Thoracic aorta (tissue), 2 donors: ENCODE data around the gene RIN2. TPM values are rescaled to one million over a fixed set of nuclear protein-coding genes. Genes with fewer than 3 reads are reported as not detected.

ENCODE experiments used
- ATAC-seq: fragments of 150-250 bp; one replicate; pipeline ENCODE4 v1.8.0; 2017; ENCODE audit warnings: low read depth; ENCODE audit not compliant: insufficient number of reproducible peaks, low FRiP score
- DNase-seq: peaks from one replicate; pipeline ENCODE4 v3.0.0-alpha.2; 2020; ENCODE audit warnings: low spot score
- H3K27ac ChIP-seq, 2 donors: fragments of 200-600 bp; sonication (generic); 1 replicate in 1 of 2; 2 replicates in 1 of 2; pipeline ENCODE4 v1.5.1; 2016; ENCODE audit warnings: mild to moderate bottlenecking in 2 of 2, moderate library complexity in 2 of 2
- H3K27me3 ChIP-seq: fragments of 200-600 bp; sonication (generic); replicated peaks from 2 replicates; pipeline ENCODE4 v1.6.0; 2016; ENCODE audit warnings: mild to moderate bottlenecking; ENCODE audit not compliant: insufficient read depth
- H3K36me3 ChIP-seq: fragments of 200-600 bp; sonication (generic); one replicate; pipeline ENCODE4 v1.5.1; 2016
- H3K4me1 ChIP-seq, 2 donors: fragments of 200-600 bp; sonication (generic); 1 replicate in 1 of 2; 2 replicates in 1 of 2; pipeline versions ENCODE4 v1.5.1 to v1.6.0; 2016; ENCODE audit warnings: low read depth in 2 of 2, mild to moderate bottlenecking in 1 of 2; ENCODE audit not compliant: control insufficient read depth in 1 of 2
- H3K4me3 ChIP-seq: fragments of 200-600 bp; sonication (generic); 2 replicates; pipeline ENCODE4 v1.5.1; 2016; ENCODE audit warnings: mild to moderate bottlenecking
- H3K9me3 ChIP-seq: fragments of 200-600 bp; sonication (generic); 2 replicates; pipeline ENCODE4 v1.5.1; 2016
- total RNA-seq, 2 donors: library from RNA; depleted of rRNA; stranded (reverse); fragments of >200 nt; gene quantifications; one replicate each; pipeline versions ENCODE4 v1.1.0 to v1.2.3, GENCODE V29; 2016
- TF ChIP-seq, protein P1 (sequence below): fragments of 200-600 bp; sonication (generic); IDR thresholded peaks from one replicate; pipeline ENCODE4 v1.5.1; 2019; ENCODE audit warnings: antibody characterized with exemption

The RIN2 gene
- total RNA-seq, 2 donors from 2014 or later: 60.9 to 121 TPM

DNA sequence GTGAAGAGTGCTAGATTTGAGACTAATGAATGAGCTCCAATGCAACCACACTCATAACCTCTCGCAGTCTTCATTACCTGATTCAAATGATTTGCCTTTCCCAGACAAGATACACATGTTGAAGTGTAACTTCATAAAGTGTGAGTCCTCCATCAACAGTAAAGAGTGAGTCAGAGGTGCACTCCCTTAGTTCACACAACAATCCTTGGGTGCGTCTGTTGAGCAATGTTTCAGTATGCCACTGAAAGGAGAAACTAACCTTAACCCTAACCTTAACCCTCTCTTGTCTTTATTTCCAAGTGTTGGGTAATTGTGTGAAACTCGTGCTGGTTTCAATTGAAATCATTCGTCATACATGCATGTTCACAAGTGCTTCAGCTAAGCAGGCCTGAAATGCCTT is 21.0 kb upstream of the RIN2 start:
- Histone ChIP-seq H3K4me3 (no peak overlapping the region), H3K36me3 (no peaks in the 10 kb centered on the region), H3K4me1 (peaks cover 13 to 17% of the 10 kb centered on the region in 2 donors), H3K9me3 (no peaks in the 10 kb centered on the region), H3K27ac (no peak overlapping the region), H3K27me3 (no peaks in the 10 kb centered on the region)
- no peak for ATAC-seq
- TF ChIP-seq, protein P1, sequence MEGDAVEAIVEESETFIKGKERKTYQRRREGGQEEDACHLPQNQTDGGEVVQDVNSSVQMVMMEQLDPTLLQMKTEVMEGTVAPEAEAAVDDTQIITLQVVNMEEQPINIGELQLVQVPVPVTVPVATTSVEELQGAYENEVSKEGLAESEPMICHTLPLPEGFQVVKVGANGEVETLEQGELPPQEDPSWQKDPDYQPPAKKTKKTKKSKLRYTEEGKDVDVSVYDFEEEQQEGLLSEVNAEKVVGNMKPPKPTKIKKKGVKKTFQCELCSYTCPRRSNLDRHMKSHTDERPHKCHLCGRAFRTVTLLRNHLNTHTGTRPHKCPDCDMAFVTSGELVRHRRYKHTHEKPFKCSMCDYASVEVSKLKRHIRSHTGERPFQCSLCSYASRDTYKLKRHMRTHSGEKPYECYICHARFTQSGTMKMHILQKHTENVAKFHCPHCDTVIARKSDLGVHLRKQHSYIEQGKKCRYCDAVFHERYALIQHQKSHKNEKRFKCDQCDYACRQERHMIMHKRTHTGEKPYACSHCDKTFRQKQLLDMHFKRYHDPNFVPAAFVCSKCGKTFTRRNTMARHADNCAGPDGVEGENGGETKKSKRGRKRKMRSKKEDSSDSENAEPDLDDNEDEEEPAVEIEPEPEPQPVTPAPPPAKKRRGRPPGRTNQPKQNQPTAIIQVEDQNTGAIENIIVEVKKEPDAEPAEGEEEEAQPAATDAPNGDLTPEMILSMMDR: no peak
- no peak for DNase-seq

DNA sequence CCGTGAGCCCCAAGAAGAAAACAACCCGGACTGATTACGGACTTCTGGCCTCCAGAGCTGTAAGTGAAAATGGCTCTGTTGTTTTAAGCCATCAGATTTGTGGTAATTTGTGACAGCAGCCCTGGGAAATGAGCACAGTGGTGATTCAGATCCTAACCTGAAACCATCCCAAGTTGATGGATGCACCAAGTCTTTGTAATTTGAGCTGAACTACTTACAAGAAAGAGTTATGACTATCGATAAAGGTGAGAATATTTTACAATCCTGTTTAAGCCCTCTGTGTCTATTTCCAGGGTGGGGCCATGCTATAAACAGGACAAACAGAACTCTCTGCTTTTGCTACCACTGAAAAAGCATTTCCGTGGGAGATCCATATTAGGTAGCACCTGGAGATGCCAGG is 19.1 kb upstream of the RIN2 start:
- DNase-seq (no peak), ATAC-seq (no peak)
- Histone ChIP-seq H3K27ac (no peak overlapping the region), H3K4me1 (peaks cover 13 to 17% of the 10 kb centered on the region in 2 donors), H3K36me3 (no peaks in the 10 kb centered on the region), H3K27me3 (no peaks in the 10 kb centered on the region), H3K9me3 (no peaks in the 10 kb centered on the region), H3K4me3 (no peak overlapping the region)
- TF ChIP-seq, protein P1: no peak

DNA sequence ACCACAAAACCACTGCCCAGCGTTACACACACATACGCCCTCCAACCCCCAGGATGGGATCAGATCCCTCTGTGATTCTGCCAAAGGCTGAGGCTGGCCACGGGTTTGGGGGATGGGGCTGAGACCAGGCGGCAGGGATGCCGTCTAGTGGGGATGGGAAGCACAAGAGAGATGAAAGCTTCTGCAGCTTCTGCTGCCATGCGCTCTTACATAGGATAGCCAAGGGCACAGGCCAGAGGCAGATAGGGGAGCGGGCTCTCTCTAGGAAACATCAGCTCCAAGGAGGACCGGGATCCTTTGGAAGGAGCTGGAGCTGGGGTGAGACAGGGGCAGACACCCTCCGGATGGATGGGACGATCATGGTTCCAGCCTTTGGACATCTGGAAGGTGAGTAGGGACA is 18.7 kb upstream of the RIN2 start:
- no peaks in the 10 kb centered on the region for H3K27me3 ChIP-seq
- no peak for DNase-seq
- TF ChIP-seq, protein P1: no peak
- no peaks in the 10 kb centered on the region for H3K9me3 ChIP-seq
- peaks cover 13 to 17% of the 10 kb centered on the region in 2 donors for H3K4me1 ChIP-seq
- H3K4me3 ChIP-seq: no peak overlapping the region
- no peak for ATAC-seq
- H3K27ac ChIP-seq: no peak overlapping the region
- no peaks in the 10 kb centered on the region for H3K36me3 ChIP-seq

DNA sequence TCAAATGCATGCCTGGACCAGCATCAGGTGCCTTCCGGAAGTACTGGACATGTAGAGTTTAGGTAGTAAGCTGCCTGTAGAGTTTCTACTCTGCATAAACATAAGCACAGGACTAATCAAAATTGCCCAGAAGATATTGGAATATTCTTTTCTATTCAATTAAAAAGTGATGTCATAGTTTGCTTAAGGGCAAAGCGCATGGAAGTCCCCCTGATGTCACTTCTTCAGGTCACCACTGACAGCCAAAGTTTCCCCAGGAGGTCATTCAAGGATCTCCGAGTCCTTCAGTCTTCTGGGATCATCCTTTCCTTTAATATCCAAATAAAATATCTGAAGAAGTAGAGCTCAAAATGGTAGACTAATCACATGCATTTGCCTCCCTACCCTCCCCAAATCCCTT is 17.5 kb upstream of the RIN2 start:
- ATAC-seq (no peak), DNase-seq (no peak)
- TF ChIP-seq, protein P1: no peak
- no peaks in the 10 kb centered on the region for H3K36me3 ChIP-seq
- no peak overlapping the region for H3K4me3 ChIP-seq
- H3K4me1 ChIP-seq: peaks cover 5 to 8% of the 10 kb centered on the region in 2 donors
- no peaks in the 10 kb centered on the region for H3K27me3 ChIP-seq
- no peak overlapping the region for H3K27ac ChIP-seq
- no peaks in the 10 kb centered on the region for H3K9me3 ChIP-seq

DNA sequence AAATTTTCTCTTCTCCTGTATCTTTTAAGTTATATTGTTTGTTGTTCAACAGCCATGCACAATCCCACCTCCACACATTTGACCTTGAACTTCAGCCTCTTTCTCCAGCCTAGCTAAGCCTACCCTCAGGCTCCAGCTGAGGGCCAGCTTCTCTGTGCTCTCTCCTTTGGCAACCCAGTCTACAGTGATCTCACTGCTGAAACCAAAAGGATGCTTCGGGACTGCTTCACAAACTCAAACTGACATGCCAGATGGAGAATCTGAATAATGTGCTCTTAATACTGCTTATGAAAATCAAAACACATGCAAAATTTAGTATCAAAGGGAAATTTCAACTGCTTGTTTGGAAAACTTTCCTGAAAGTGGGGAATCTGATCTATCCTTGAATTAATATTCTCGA is 16.1 kb upstream of the RIN2 start:
- DNase-seq (no peak), ATAC-seq (no peak)
- Histone ChIP-seq H3K9me3 (no peaks in the 10 kb centered on the region), H3K36me3 (no peaks in the 10 kb centered on the region), H3K27ac (no peak overlapping the region), H3K4me1 (no peaks in the 10 kb centered on the region), H3K4me3 (no peak overlapping the region), H3K27me3 (no peaks in the 10 kb centered on the region)
- TF ChIP-seq, protein P1: no peak
